IMR-90 (cell line): ENCODE measurements around the gene ITPR2. TPM values are rescaled to one million over a fixed set of nuclear protein-coding genes. Genes with fewer than 3 reads are reported as not detected.

Experiments
- ATAC-seq: fragments of 200-7000 bp; cut with Tn5 transposase; 2 replicates; pipeline ENCODE4 v1.9.1; 2020; ENCODE audit warnings: low read depth, mild to moderate bottlenecking, moderate library complexity
- BruUV-seq: library from RNA; stranded (reverse); fragments of 400-500 nt; replicated peaks from 2 replicates; lab custom pipeline; 2021; lab: Mats Ljungman, UMichigan
- CTCF ChIA-PET: fragments of 300-600 bp; formaldehyde crosslinking; extraction: SDS; loops from one replicate; lab custom pipeline; 2021; ENCODE audit warnings: antibody characterized with exemption; lab: Yijun Ruan, JAX
- POLR2A ChIA-PET: fragments of 300-600 bp; sonication (Branson Sonifier 250); formaldehyde crosslinking; loops from one replicate; lab custom pipeline; 2022; ENCODE audit warnings: antibody characterized with exemption; ENCODE audit not compliant: unreplicated experiment; lab: Charles Lee
- DNase-seq: peaks from one replicate; pipeline ENCODE4 v3.0.0; 2013
- H2AFZ ChIP-seq: replicated peaks from 2 replicates; pipeline ENCODE3; 2013; ENCODE audit warnings: low read length, mild to moderate bottlenecking; ENCODE audit not compliant: poor library complexity
- H2AK5ac ChIP-seq: 2 replicates; pipeline ENCODE4 v1.6.1; 2013; ENCODE audit warnings: low read depth, low read length, inconsistent platforms
- H2AK9ac ChIP-seq: replicated peaks from 2 replicates; pipeline ENCODE3; 2013; ENCODE audit warnings: mild to moderate bottlenecking, low read depth, low read length, moderate library complexity; ENCODE audit not compliant: poor library complexity
- H2BK120ac ChIP-seq: 2 replicates; pipeline ENCODE4 v1.6.1; 2013; ENCODE audit warnings: low read depth, low read length, inconsistent platforms
- H2BK15ac ChIP-seq: 3 replicates; pipeline ENCODE4 v1.6.1; 2013; ENCODE audit warnings: low read depth, low read length, inconsistent platforms
- H2BK20ac ChIP-seq: 2 replicates; pipeline ENCODE4 v1.6.1; 2013; ENCODE audit warnings: low read depth, mild to moderate bottlenecking, inconsistent platforms, low read length, moderate library complexity
- H2BK5ac ChIP-seq: 2 replicates; pipeline ENCODE4 v1.6.1; 2013; ENCODE audit warnings: mild to moderate bottlenecking, low read depth, low read length, inconsistent platforms; ENCODE audit not compliant: poor library complexity, severe bottlenecking
- H3K14ac ChIP-seq: replicated peaks from 2 replicates; pipeline ENCODE4 v1.6.1; 2013; ENCODE audit warnings: low read depth, low read length, inconsistent platforms
- H3K18ac ChIP-seq: 2 replicates; pipeline ENCODE4 v1.6.1; 2013; ENCODE audit warnings: low read depth, low read length, control low read depth
- H3K23ac ChIP-seq: 2 replicates; pipeline ENCODE4 v1.6.1; 2013; ENCODE audit warnings: low read depth, low read length, inconsistent platforms
- H3K27ac ChIP-seq: 2 replicates; pipeline ENCODE4 v1.5.1; 2013; ENCODE audit warnings: mild to moderate bottlenecking, control low read depth, low read length; ENCODE audit not compliant: insufficient read depth
- H3K27me3 ChIP-seq: 2 replicates; pipeline ENCODE4 v1.6.1; 2013; ENCODE audit warnings: low read length; ENCODE audit not compliant: control insufficient read depth, insufficient read depth
- H3K36me3 ChIP-seq: 2 replicates; pipeline ENCODE4 v1.6.1; 2013; ENCODE audit warnings: low read length, mixed read lengths; ENCODE audit not compliant: control insufficient read depth, insufficient read depth
- H3K4ac ChIP-seq: 2 replicates; pipeline ENCODE4 v1.6.1; 2013; ENCODE audit warnings: low read depth, low read length, inconsistent platforms
- H3K4me1 ChIP-seq: 2 replicates; pipeline ENCODE4 v1.6.1; 2013; ENCODE audit warnings: low read length, mixed read lengths; ENCODE audit not compliant: control insufficient read depth, insufficient read depth
- H3K4me2 ChIP-seq: 2 replicates; pipeline ENCODE4 v1.6.1; 2013; ENCODE audit warnings: low read depth, mild to moderate bottlenecking, control low read depth, low read length, moderate library complexity
- H3K4me3 ChIP-seq: 2 replicates; pipeline ENCODE4 v1.5.1; 2013; ENCODE audit warnings: low read depth, mild to moderate bottlenecking, control low read depth, low read length, moderate library complexity; ENCODE audit not compliant: insufficient read depth
- H3K56ac ChIP-seq: 2 replicates; pipeline ENCODE4 v1.6.1; 2013; ENCODE audit warnings: low read length, inconsistent platforms; ENCODE audit not compliant: insufficient read depth; ENCODE audit errors: extremely low read depth
- H3K79me1 ChIP-seq, 2 experiments: 2 replicates each; pipeline ENCODE4 v1.6.1; 2013; ENCODE audit warnings: low read length in 2 of 2, inconsistent platforms in 1 of 2, low read depth in 1 of 2
- H3K9ac ChIP-seq: 2 replicates; pipeline ENCODE4 v1.6.1; 2013; ENCODE audit warnings: low read depth, low read length, control low read depth
- H3K9me1 ChIP-seq: 2 replicates; pipeline ENCODE4 v1.6.1; 2013; ENCODE audit warnings: low read length, inconsistent platforms; ENCODE audit not compliant: insufficient read depth
- H3K9me3 ChIP-seq: 2 replicates; pipeline ENCODE4 v1.6.1; 2013; ENCODE audit warnings: low read length; ENCODE audit not compliant: control insufficient read depth, insufficient read depth
- H4K20me1 ChIP-seq: 2 replicates; pipeline ENCODE4 v1.6.1; 2013; ENCODE audit warnings: low read length, inconsistent platforms; ENCODE audit not compliant: insufficient read depth
- H4K5ac ChIP-seq: 2 replicates; pipeline ENCODE4 v1.6.1; 2013; ENCODE audit warnings: mild to moderate bottlenecking, low read depth, low read length, control low read depth
- H4K8ac ChIP-seq, 2 experiments: 2 replicates each; pipeline ENCODE4 v1.6.1; 2013; ENCODE audit warnings: low read depth in 2 of 2, low read length in 2 of 2, control low read depth in 1 of 2, inconsistent platforms in 1 of 2
- H4K91ac ChIP-seq: 2 replicates; pipeline ENCODE4 v1.6.1; 2013; ENCODE audit warnings: low read depth, low read length, inconsistent platforms; ENCODE audit not compliant: insufficient read depth
- CHD1 ChIP-seq: IDR thresholded peaks from 2 replicates; pipeline ENCODE4 v1.6.1; 2012; ENCODE audit warnings: low read depth, low read length, improper control_type of control experiment
- FOS ChIP-seq: fragments of 150-350 bp; IDR thresholded peaks from 2 replicates; pipeline ENCODE4 v1.6.1; 2016; ENCODE audit warnings: low read depth, low read length
- MXI1 ChIP-seq: IDR thresholded peaks from 2 replicates; pipeline ENCODE4 v1.6.1; 2012; ENCODE audit warnings: low read depth, mild to moderate bottlenecking, low read length, moderate library complexity, borderline replicate concordance
- POLR2A ChIP-seq: IDR thresholded peaks from 2 replicates; pipeline ENCODE4 v1.6.1; 2012; ENCODE audit warnings: mild to moderate bottlenecking, low read depth, low read length
- RCOR1 ChIP-seq: IDR thresholded peaks from 2 replicates; pipeline ENCODE4 v1.6.1; 2012; ENCODE audit warnings: mild to moderate bottlenecking, low read length, improper control_type of control experiment; ENCODE audit not compliant: insufficient replicate concordance
- WGBS, 2 experiments: methylation state at CpG; one replicate each; pipeline versions ENCODE4 v1.1.5 to v1.1.7; 2013; ENCODE audit warnings: missing lambda C conversion rate in 2 of 2; ENCODE audit not compliant: insufficient read length in 1 of 2; ENCODE audit errors: extremely low coverage in 2 of 2; 5-methylcytosine and 5-hydroxymethylcytosine counted together
- dilution Hi-C: fragments of 300-500 bp; cut with HindIII; formaldehyde crosslinking; loops from one replicate; pipeline ENCODE4 v1.14.3; 2018; ENCODE audit warnings: low sequenced_read_pairs; ENCODE audit not compliant: unreplicated experiment
- in situ Hi-C: fragments of 300-500 bp; cut with MboI; formaldehyde crosslinking; loops from 3 replicates; pipeline ENCODE4 v1.14.3; 2019; ENCODE audit warnings: low sequenced_read_pairs, inconsistent platforms, mixed read lengths
- intact Hi-C: fragments of 100-400 bp; cut with micrococcal nuclease; formaldehyde crosslinking; loops from 2 replicates; pipeline ENCODE4 v1.10.0; 2022
- polyA plus RNA-seq, 3 experiments: library from polyadenylated mRNA; depleted of rRNA; stranded (reverse); fragments of >200 nt; gene quantifications; 2 replicates each; pipeline ENCODE4 v1.2.3, GENCODE V29; 2012; ENCODE audit warnings: low replicate concordance in 1 of 3
- total RNA-seq: library from RNA; depleted of rRNA; stranded (reverse); fragments of >200 nt; gene quantifications from 2 replicates; pipeline ENCODE4 v1.2.3, GENCODE V29; 2012
- TF ChIP-seq, protein P1 (sequence below): fragments of 150-350 bp; IDR thresholded peaks from 2 replicates; pipeline ENCODE4 v1.6.1; 2016; ENCODE audit warnings: low read depth, mild to moderate bottlenecking, low read length, moderate library complexity, borderline replicate concordance

The ITPR2 gene
- total and polyA plus RNA-seq, 2 of the 4 experiments (the other 2 are of a cell fraction) = 1.2 to 9.0 TPM

DNA sequence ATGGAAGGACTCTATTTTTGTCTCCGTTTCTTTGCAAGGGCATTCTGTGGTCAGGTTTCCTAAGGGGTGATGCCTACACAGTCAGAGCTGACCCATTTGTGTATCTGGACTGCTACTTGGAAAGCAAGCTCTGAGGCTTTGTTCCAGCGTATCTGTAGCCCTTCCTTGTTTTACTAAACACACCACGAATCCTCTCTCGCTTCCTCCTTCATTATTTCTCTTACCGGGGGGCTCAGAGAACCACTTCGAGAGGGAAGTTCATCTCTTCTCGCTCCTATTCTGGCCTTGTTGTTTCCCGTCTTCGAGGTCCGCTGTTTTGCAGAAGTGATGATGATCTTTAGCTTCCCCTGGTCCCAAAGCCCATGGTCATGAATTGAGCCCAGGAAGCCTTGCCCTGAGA is 472.9 kb downstream of the ITPR2 start:
- BruUV-seq = no TSS peak
- no peak overlapping the region for H2AK9ac ChIP-seq

More for the DNA sequence above, 472.9 kb downstream of the ITPR2 start:
- ChIA-PET CTCF (no interaction called here), POLR2A (no interaction called here)
- no peak for ATAC-seq
- intact Hi-C loops (loop anchor here (5.0 kb wide), 1 partner anchor 902 kb away; no protein-coding TSS in a partner anchor), dilution Hi-C loops (no loop called here), in situ Hi-C loops (no loop called here)
- Histone ChIP-seq H2AK5ac (no peak overlapping the region), H4K8ac (no peak overlapping the region), H4K5ac (no peak overlapping the region), H2BK15ac (no peak overlapping the region), H2BK120ac (no peak overlapping the region), H3K23ac (no peak overlapping the region), H3K9ac (no peak overlapping the region), H3K56ac (no peak overlapping the region), H4K20me1 (no peaks in the 10 kb centered on the region), H3K4me3 (no peak overlapping the region), H3K4me2 (no peak overlapping the region), H2BK5ac (no peak overlapping the region), H3K9me3 (no peaks in the 10 kb centered on the region), H3K36me3 (no peaks in the 10 kb centered on the region), H3K4me1 (no peaks in the 10 kb centered on the region), H4K91ac (no peak overlapping the region), H3K27me3 (no peaks in the 10 kb centered on the region), H3K27ac (no peak overlapping the region), H3K79me1 (no peaks in the 10 kb centered on the region), H2BK20ac (no peak overlapping the region), H3K18ac (no peak overlapping the region), H2AFZ (no peak overlapping the region), H3K4ac (no peak overlapping the region), H3K14ac (no peak overlapping the region), H3K9me1 (no peaks in the 10 kb centered on the region)
- no peak for DNase-seq
- TF ChIP-seq POLR2A (no peak), MXI1 (no peak), RCOR1 (no peak), CHD1 (no peak), FOS (no peak)
- TF ChIP-seq, protein P1, sequence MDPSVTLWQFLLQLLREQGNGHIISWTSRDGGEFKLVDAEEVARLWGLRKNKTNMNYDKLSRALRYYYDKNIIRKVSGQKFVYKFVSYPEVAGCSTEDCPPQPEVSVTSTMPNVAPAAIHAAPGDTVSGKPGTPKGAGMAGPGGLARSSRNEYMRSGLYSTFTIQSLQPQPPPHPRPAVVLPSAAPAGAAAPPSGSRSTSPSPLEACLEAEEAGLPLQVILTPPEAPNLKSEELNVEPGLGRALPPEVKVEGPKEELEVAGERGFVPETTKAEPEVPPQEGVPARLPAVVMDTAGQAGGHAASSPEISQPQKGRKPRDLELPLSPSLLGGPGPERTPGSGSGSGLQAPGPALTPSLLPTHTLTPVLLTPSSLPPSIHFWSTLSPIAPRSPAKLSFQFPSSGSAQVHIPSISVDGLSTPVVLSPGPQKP = no peak
- 96% methylated on average over 4 of the region's 10 CpGs; no CpG with 5 or more reads in 1 of the 2 experiments for WGBS, 2 experiments
